ENCODE measurements around the gene CAPN5.

CAPN5 gene

GRCh38 chr11:77069969-77070582, 3.3 kb downstream of the CAPN5 start:
- Histone ChIP-seq H3K4me1 (ENCODE audit: insufficient read depth, insufficient read length) (peaks cover 14% of the 10 kb centered on the region), H3K27me3 (ENCODE audit: insufficient read depth, insufficient read length) (peaks cover 9% of the 10 kb centered on the region), H3K9ac (ENCODE audit: insufficient read length, low read depth) (no peak overlapping the region), H3K4me3 (ENCODE audit: insufficient read length, low read depth) (no peak overlapping the region), H3K36me3 (ENCODE audit: insufficient read depth, insufficient read length, low read length) (no peaks in the 10 kb centered on the region), H3K9me3 (ENCODE audit: insufficient read depth, low read length) (no peaks in the 10 kb centered on the region)
- TF ChIP-seq SUZ12 (IDR thresholded peaks at IDR 0.05; ENCODE audit: extremely low read depth, insufficient read depth, insufficient read length): no peak
- no peak for TF ChIP-seq YY1 (IDR thresholded peaks at IDR 0.05; ENCODE audit: insufficient read depth, insufficient read length)
- TF ChIP-seq ZNF274 (IDR thresholded peaks at IDR 0.05; ENCODE audit: low read depth, low read length): no peak
- DNase-seq (ENCODE audit: low read depth, low spot score): no peak

- Histone ChIP-seq H3K27me3 (ENCODE audit: insufficient read depth, insufficient read length) (no peaks in the 10 kb centered on the region), H3K9me3 (ENCODE audit: insufficient read depth, low read length) (no peaks in the 10 kb centered on the region), H3K36me3 (ENCODE audit: insufficient read depth, insufficient read length, low read length) (no peaks in the 10 kb centered on the region), H3K4me3 (ENCODE audit: insufficient read length, low read depth) (no peak overlapping the region), H3K4me1 (ENCODE audit: insufficient read depth, insufficient read length) (peaks cover 14% of the 10 kb centered on the region), H3K9ac (ENCODE audit: insufficient read length, low read depth) (no peak overlapping the region)
- no peak for DNase-seq (ENCODE audit: low read depth, low spot score)
- TF ChIP-seq YY1 (IDR thresholded peaks at IDR 0.05; ENCODE audit: insufficient read depth, insufficient read length) (no peak), SUZ12 (IDR thresholded peaks at IDR 0.05; ENCODE audit: extremely low read depth, insufficient read depth, insufficient read length) (no peak), ZNF274 (IDR thresholded peaks at IDR 0.05; ENCODE audit: low read depth, low read length) (no peak)
These were observed 4.3 kb downstream of the CAPN5 start for GRCh38 chr11:77071077-77071476.

GRCh38 chr11:77071671-77072605, 5.2 kb downstream of the CAPN5 start:
- Histone ChIP-seq H3K9ac (ENCODE audit: insufficient read length, low read depth) (no peak overlapping the region), H3K4me1 (ENCODE audit: insufficient read depth, insufficient read length) (peaks cover 14% of the 10 kb centered on the region), H3K27me3 (ENCODE audit: insufficient read depth, insufficient read length) (no peaks in the 10 kb centered on the region), H3K9me3 (ENCODE audit: insufficient read depth, low read length) (no peaks in the 10 kb centered on the region), H3K36me3 (ENCODE audit: insufficient read depth, insufficient read length, low read length) (no peaks in the 10 kb centered on the region), H3K4me3 (ENCODE audit: insufficient read length, low read depth) (no peak overlapping the region)
- TF ChIP-seq YY1 (IDR thresholded peaks at IDR 0.05; ENCODE audit: insufficient read depth, insufficient read length) (no peak), ZNF274 (IDR thresholded peaks at IDR 0.05; ENCODE audit: low read depth, low read length) (no peak), SUZ12 (IDR thresholded peaks at IDR 0.05; ENCODE audit: extremely low read depth, insufficient read depth, insufficient read length) (no peak)
- no peak for DNase-seq (ENCODE audit: low read depth, low spot score)

DNA sequence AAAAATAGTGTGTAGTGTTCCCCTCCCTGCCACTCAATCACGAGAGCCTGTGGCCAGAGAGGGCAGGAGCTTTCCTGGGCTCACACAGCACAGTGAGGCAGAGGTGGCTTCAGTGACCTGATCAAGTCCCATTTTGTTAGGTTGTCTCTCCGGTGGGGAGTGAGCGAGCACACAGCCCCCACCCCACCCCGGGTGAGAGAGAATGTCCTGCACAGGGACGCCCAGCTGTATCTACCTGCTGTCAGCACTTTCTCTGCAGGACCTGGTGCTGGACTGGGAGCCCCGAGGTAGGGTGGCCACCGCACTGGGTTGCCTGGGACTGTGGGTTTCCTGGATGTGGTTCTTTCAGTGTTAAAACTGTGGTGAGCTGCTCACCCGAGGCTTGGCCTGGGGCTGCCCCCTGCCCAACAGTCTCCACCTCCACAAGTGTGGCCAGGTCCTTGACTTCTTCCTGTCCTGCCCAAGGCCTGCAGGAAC, 6.1 kb downstream of the CAPN5 start:
- no peak for TF ChIP-seq YY1 (IDR thresholded peaks at IDR 0.05; ENCODE audit: insufficient read depth, insufficient read length)
- TF ChIP-seq ZNF274 (IDR thresholded peaks at IDR 0.05; ENCODE audit: low read depth, low read length): no peak
- TF ChIP-seq SUZ12 (IDR thresholded peaks at IDR 0.05; ENCODE audit: extremely low read depth, insufficient read depth, insufficient read length): no peak
- Histone ChIP-seq H3K4me3 (ENCODE audit: insufficient read length, low read depth) (no peak overlapping the region), H3K27me3 (ENCODE audit: insufficient read depth, insufficient read length) (no peaks in the 10 kb centered on the region), H3K36me3 (ENCODE audit: insufficient read depth, insufficient read length, low read length) (no peaks in the 10 kb centered on the region), H3K9ac (ENCODE audit: insufficient read length, low read depth) (no peak overlapping the region), H3K4me1 (ENCODE audit: insufficient read depth, insufficient read length) (peaks cover 14% of the 10 kb centered on the region), H3K9me3 (ENCODE audit: insufficient read depth, low read length) (no peaks in the 10 kb centered on the region)
- no peak for DNase-seq (ENCODE audit: low read depth, low spot score)

- Histone ChIP-seq H3K9me3 (ENCODE audit: insufficient read depth, low read length) (no peaks in the 10 kb centered on the region), H3K9ac (ENCODE audit: insufficient read length, low read depth) (no peak overlapping the region), H3K4me1 (ENCODE audit: insufficient read depth, insufficient read length) (peaks cover 11% of the 10 kb centered on the region), H3K36me3 (ENCODE audit: insufficient read depth, insufficient read length, low read length) (no peaks in the 10 kb centered on the region), H3K4me3 (ENCODE audit: insufficient read length, low read depth) (no peak overlapping the region), H3K27me3 (ENCODE audit: insufficient read depth, insufficient read length) (no peaks in the 10 kb centered on the region)
- no peak for TF ChIP-seq YY1 (IDR thresholded peaks at IDR 0.05; ENCODE audit: insufficient read depth, insufficient read length)
- no peak for TF ChIP-seq SUZ12 (IDR thresholded peaks at IDR 0.05; ENCODE audit: extremely low read depth, insufficient read depth, insufficient read length)
- no peak for TF ChIP-seq ZNF274 (IDR thresholded peaks at IDR 0.05; ENCODE audit: low read depth, low read length)
- no peak for DNase-seq (ENCODE audit: low read depth, low spot score)
These were observed 6.7 kb downstream of the CAPN5 start for GRCh38 chr11:77073328-77074001.

- no peak for TF ChIP-seq YY1 (IDR thresholded peaks at IDR 0.05; ENCODE audit: insufficient read depth, insufficient read length)
- Histone ChIP-seq H3K9me3 (ENCODE audit: insufficient read depth, low read length) (no peaks in the 10 kb centered on the region), H3K27me3 (ENCODE audit: insufficient read depth, insufficient read length) (no peaks in the 10 kb centered on the region), H3K9ac (ENCODE audit: insufficient read length, low read depth) (no peak overlapping the region), H3K4me1 (ENCODE audit: insufficient read depth, insufficient read length) (peaks cover 11% of the 10 kb centered on the region), H3K4me3 (ENCODE audit: insufficient read length, low read depth) (no peak overlapping the region), H3K36me3 (ENCODE audit: insufficient read depth, insufficient read length, low read length) (no peaks in the 10 kb centered on the region)
- no peak for DNase-seq (ENCODE audit: low read depth, low spot score)
These were observed 7.4 kb downstream of the CAPN5 start for GRCh38 chr11:77074205-77074604.
